GM19193 (cell line): ENCODE results near the gene WFDC2.

Source experiments
- POLR2A ChIP-seq: IDR thresholded peaks from 4 replicates; pipeline ENCODE4 v1.6.1; 2011; ENCODE audit not compliant: insufficient read depth, insufficient read length; ENCODE audit errors: extremely low read depth

WFDC2 gene

DNA sequence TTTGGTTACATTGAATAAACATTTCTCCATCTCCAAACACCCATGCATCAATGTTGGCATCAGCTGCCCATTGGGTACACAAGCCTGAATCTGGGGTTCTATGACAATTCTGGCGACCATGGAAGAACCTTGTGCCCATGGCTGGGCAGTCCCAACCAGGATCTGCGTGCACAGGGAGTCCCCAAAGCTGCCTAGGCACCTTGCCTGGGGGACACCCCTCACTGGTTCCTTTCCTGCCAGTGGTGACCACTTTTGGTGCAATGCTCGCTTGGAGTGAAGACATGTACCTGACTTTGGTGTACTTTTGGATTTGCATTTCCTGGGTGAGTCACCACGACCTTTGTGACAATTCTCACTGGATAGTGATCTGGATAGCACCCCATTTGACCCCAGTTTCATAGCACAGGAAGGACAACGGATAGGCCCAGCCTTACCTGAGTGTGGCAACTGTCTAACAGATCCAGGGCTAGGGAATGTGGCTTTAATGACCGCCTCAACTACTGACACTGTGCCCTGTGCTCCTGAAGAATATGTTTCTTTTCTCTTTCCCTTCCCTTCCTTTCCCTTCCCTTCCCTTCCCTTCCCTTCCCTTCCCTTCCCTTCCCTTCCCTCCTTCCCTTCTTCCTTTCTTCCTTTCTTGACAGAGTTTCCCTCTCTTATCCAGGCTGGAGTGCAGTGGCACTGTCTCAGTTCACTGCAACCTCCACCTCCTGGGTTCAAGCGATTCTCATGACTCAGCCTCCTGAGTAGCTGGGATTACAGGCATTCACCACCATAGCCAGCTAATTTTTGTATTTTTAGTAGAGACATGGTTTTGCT, 38.7 kb downstream of the WFDC2 start:
- no peak for TF ChIP-seq POLR2A

DNA sequence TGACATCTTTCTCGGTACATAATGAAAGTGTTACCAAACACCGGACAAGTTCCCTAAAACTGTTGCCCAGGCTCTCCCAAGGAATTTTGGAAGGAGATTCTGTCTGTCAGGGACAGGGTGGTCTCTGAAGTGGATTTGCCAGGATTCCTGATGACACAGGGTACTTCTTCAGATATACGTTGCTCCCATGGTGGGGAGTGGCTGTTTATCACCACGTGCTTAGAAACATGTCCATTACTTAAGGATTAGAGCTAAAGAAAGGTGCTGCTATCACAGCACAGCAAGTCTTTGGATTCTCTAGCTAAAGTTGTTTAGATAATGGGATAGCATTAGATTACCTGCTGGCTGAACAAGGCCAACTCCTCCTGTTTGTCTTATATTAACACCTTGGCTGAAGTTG, 39.5 kb downstream of the WFDC2 start:
- TF ChIP-seq POLR2A: no peak

DNA sequence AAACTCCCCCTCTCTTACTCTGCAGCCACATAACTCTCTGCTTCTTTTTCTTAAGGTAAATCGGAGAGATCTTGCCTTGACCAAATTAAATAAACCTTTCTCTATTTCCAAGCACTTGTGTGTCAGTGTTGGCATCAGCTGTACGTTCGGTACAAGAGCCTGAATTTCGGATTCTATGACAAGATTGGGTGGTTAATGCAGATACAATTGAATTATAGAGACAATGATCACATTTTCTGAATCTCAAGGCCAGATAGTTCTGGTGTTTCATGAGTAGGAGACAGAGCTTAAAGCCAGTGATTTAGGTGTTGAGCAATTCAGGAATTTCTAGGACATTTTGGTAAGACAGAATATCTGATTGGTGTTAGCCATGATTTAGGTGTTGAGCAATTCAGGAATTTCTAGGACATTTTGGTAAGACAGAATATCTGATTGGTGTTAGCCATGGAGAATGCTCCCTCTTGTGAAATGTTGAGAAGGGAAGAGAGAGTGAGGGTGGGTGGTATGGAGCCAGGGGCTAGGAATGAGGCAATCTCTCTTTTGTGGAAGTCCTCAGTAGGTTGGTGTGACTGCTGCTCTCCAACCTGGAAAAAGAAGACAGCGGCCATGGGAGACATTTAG, 40.8 kb downstream of the WFDC2 start:
- no peak for TF ChIP-seq POLR2A

DNA sequence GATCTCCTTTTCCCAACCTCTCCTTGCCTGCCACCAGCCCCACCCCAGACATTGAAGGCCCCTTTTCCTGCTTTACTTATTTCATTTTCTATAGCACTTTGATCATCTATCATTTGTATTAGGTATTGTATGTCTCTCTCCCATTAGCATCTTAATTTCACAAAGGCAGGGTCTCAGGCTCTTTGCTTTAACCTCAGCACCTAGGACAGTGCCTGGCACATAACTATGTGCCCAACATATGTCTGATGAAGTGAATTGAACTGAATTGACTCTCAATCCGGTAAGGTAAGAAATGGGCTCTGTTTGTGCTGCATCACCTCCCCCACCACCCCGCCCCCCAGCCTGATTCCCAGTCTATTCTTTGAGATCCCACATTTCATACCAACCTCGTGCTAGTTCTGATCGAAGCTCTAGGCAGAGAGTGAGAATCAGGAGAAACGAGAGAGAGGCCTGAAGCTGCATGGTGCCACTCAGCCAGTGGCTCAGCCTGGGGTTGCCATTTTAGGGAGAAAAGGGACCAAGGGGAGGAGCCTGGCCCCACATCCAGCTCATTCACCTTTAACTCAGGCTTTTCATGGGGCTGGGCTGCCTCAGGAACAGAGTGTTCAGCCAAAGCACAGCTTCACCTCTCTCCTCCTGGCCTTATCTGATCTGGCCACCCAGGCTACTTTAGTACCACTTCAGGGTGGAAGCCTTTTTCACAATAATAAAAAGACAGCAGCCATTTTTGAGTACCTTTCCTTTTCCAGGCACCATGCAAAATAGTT, 45.8 kb downstream of the WFDC2 start, which contains the start of gene SPINT3:
Gene SPINT3 (minus strand): TSS at position 476 of the 767 bp plus-strand sequence. CDS start 14 bp downstream, at position 462.
- no peak for TF ChIP-seq POLR2A

DNA sequence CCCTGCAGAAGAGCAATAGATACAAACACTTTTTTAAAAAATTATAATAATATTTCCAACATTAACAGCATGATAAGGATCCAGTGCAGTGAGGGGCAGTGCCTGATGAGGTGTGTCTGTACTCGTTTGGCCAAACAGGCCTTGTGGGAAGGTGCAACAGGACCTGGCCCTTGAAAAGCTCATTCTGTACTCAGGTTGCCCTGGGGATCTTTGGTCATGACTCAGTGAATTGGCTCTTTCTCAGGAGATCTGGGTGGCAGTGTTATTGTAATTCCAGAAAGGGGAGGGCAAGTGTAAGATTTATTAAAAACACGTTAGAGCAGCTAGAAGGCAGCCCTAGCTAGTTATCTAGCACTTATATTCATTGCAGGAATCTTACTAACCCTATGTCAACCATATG, 48.7 kb downstream of the WFDC2 start:
- no peak for TF ChIP-seq POLR2A

DNA sequence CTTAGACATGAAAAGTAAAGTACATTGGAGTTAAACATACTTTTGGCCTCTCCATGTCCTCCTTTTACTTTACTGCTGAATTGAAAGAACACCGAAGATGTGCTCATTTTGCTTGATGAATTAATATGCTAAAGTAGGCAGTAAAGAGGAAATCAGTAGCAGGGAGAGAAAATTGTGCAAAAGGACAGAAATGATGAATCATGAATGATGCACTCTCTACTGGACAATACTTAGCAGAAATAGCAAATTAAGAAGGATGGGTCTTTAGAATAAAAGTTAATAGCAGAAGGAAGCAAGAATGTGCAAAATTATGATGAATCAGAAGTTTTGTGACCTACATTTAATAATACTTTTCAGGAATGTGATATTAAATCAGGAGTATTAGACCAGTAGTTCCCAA, 54.3 kb downstream of the WFDC2 start:
- TF ChIP-seq POLR2A: no peak

DNA sequence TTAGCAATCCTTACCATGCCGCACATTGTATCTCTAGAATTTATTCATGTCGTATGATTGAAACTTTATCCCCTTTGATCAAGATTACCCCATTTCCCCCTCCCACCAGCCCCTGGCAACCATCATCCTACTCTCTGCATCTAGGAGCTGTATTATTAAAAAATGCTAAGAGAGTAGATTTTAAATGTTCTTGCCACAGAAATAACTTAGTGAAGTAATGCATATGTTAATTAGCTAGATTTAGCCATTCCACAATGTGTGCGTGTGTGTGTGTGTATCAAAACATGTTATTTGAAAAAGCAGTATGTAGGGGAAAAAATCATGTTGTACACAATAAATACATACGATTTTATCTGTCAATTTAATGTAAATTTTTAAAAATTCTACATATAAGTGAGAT, 57.7 kb downstream of the WFDC2 start:
- no peak for TF ChIP-seq POLR2A
